GM12872 (cell line): Measurements from ENCODE around the gene ZSWIM3.

Experiments
- TF ChIP-seq, protein P1 (sequence below): IDR thresholded peaks from 3 replicates; pipeline ENCODE4 v1.5.1; 2011; ENCODE audit warnings: low read depth, mild to moderate bottlenecking, low read length, moderate library complexity; ENCODE audit not compliant: insufficient read depth

Gene ZSWIM3

DNA sequence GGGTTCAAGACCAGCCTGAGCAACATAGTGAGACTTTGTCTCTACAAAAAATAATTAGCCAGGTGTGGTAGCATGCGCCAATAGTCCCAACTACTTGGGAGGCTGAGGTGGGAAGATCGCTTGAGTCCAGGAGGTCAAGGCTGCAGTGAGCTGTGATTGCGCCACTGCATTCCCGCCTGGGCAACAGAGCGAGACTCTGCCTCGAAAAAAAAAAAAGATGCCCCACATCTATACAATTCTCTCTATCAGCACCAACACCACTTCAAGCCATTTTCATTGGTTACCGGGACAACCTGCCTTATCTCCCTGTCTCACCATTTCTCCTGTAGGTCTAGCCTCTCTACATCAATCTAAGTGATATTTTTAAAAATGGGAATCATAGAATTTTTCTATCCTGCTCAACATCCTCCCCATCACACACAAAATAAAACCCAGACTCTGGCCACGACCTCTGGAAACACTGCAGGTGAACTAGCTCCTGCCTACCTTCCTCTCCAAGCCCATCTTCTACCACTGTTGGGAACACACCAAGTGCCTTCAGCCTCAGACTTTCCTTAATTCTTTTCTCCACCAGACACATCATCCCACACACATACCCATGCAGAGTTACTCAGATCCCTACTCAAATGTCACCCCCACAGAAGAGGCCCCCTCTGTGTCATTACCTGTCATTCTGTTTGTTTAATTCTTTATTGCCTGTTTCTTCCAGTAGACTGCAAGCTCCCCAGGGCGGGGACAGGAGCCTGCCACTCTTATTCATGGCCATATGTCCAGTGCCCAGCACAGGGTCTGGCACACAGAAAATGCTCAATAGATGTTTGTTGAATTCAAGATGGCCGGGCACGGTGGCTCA lies 64.1 kb downstream of the ZSWIM3 start:
- TF ChIP-seq, protein P1, sequence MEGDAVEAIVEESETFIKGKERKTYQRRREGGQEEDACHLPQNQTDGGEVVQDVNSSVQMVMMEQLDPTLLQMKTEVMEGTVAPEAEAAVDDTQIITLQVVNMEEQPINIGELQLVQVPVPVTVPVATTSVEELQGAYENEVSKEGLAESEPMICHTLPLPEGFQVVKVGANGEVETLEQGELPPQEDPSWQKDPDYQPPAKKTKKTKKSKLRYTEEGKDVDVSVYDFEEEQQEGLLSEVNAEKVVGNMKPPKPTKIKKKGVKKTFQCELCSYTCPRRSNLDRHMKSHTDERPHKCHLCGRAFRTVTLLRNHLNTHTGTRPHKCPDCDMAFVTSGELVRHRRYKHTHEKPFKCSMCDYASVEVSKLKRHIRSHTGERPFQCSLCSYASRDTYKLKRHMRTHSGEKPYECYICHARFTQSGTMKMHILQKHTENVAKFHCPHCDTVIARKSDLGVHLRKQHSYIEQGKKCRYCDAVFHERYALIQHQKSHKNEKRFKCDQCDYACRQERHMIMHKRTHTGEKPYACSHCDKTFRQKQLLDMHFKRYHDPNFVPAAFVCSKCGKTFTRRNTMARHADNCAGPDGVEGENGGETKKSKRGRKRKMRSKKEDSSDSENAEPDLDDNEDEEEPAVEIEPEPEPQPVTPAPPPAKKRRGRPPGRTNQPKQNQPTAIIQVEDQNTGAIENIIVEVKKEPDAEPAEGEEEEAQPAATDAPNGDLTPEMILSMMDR, result no peak

DNA sequence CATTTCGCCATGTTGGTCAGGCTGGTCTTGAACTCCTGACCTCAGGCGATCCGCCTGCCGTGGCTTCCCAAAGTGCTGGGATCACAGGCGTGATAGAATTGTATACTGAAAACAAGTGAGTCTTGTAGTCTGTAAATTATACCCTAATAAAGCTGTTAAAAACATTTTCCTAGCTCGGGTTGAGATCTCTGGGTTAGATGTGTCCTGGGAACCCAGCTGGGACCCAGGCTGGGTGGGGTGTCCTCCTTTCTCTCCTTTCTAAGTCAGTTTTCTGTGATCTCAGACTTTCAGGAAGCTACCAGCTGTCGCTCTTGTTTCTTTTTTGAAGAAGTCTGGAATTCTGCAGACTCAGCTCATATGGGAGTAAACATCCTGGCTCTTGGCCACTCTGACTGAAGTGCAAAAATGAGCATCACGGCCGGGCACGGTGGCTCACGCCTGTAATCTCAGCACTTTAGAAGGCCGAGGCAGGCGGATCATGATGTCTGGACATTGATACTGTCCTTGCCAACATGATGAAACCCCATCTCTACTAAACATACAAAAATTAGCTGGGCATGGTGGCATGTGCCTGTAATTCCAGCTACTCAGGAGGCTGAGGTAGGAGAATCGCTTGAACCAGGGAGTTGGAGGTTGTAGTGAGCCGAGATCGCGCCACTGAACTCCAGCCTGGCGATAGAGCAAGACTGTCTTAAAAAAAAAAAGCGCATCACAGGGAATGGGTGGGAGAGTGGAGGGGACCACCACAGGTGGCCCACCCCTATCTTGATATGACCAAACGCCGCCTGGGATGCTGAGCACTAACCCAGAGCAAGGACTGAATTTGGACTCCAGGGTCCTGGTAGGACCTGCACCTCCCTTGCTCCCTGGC lies 67.2 kb downstream of the ZSWIM3 start:
- TF ChIP-seq, protein P1, result no peak

DNA sequence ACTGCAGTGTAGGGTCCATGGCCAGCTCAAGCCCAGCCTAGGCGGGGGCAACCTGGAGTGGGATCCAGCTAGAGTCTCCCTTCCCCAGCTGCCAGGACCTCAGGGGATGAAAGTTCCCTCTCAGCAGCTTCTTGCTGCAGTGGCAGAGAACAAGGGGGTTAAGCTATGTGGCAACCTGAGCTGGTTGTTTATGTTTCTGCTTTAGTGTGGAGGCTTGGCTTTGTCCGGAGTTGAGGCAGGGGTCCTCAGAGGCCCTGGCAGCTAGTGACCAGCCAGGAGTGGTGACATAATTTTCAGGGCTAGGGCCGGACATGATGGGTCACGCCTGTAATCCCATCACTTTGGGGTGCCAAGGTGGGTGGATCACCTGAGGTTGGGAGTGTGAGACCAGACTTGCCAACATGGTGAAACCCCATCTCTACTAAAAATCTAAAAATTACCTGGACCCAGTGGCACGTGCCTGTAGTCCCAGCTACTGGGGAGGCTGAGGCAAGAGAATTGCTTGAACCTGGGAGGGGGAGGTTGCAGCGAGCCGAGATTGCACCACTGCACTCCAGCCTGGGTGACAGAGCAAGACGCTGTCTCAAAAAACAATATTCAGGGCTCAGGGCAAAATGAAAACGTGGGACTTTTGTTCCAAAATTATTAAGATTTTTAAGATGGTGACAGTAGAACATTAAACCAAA lies 68.5 kb downstream of the ZSWIM3 start:
- TF ChIP-seq, protein P1, result no peak

DNA sequence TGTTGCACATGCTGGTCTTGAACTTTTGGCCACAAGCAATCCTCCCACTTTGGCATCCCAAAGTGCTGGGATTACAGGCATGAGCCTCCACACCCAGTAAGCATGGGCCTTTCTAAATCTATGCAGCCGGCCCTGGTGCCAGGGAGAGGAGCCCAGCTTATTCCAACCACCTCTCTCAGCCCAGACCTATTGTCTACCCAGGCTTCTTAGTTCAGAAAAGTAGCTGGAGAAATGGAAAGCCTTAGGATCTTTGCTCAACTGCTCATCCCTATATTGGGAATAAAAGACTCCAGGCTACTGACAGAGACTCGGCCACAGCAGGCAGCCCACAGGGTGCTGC lies 69.3 kb downstream of the ZSWIM3 start:
- TF ChIP-seq, protein P1, result no peak

DNA sequence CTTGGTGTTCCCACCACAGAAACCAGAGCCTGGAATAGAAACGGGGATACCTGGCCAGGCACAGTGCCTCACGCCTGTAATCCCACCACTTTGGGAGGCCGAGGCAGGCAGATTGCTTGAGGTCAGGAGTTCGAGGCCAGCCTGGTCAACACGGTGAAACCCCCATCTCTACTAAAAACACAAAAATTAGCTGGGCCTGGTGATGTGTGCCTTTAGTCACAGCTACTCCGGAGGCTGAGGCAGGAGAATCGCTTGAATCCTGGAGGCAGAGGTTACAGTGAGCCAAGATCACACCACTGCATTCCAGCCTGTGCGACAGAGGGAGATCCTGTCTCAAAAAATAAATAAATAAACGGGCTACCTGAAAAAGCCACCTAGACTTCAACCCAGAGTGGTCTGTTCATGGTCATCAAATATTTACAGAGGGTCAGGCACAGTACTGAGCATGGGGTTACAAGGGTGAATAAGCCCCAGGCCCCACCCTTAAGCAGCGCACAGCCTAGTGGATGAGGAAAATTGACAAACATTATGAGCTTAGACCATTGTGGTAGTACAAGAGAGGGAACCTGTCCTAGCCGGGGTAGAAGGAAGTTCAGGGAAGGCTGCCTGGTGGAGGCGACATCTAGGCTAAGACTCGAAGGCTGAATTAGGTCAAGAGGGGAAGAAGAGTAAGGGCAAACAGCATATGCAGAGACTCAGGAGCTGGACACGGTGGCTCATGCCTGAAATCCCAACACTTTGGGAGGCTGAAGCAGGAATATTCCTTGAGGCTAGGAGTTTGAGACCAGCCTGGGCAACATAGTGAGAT lies 69.9 kb downstream of the ZSWIM3 start:
- TF ChIP-seq, protein P1, result no peak
